SKM-1 treated with dmso at 0.1 percent for 144 hours (cell line): Measurements from ENCODE around the gene LRP6.
"Not testable (repeated sequence)": the region's sequence is repeated elsewhere in the genome, so short reads cannot be mapped to it uniquely, and the experiment has no call there.

ENCODE experiments used
- DNase-seq: peaks from one replicate; lab custom pipeline; 2025; ENCODE audit not compliant: unreplicated experiment; lab: John Stamatoyannopoulos, UW

The LRP6 gene

GRCh38 chr12:12182703-12183365, 84.0 kb downstream of the LRP6 start:
- DNase-seq, result no peak

- DNase-seq, result no peak
These were observed 85.3 kb downstream of the LRP6 start for GRCh38 chr12:12181511-12181910.

GRCh38 chr12:12180575-12180974, 86.3 kb downstream of the LRP6 start:
- DNase-seq, result no peak

- DNase-seq, result no peak
These were observed 86.7 kb downstream of the LRP6 start for GRCh38 chr12:12180136-12180535.

- DNase-seq, result no peak
These were observed 88.3 kb downstream of the LRP6 start for GRCh38 chr12:12178559-12178958.

GRCh38 chr12:12176402-12176801, 90.4 kb downstream of the LRP6 start:
- DNase-seq, result no peak

GRCh38 chr12:12171991-12172511, 94.8 kb downstream of the LRP6 start:
- peak; percentile 6 for DNase-seq

- DNase-seq, result no peak
These were observed 99.0 kb downstream of the LRP6 start for GRCh38 chr12:12167847-12168246.

- DNase-seq, result no peak
These were observed 100.1 kb downstream of the LRP6 start for GRCh38 chr12:12166751-12167150.

- no peak for DNase-seq
These were observed 106.9 kb downstream of the LRP6 start for GRCh38 chr12:12159988-12160387.

GRCh38 chr12:12158858-12159257, 108.0 kb downstream of the LRP6 start:
- no peak for DNase-seq

- DNase-seq, result no peak
These were observed 109.4 kb downstream of the LRP6 start for GRCh38 chr12:12157424-12157823.

- DNase-seq, result no peak
These were observed 110.0 kb downstream of the LRP6 start for GRCh38 chr12:12156828-12157227.

- no peak for DNase-seq
These were observed 110.7 kb downstream of the LRP6 start for GRCh38 chr12:12156116-12156515.

GRCh38 chr12:12153596-12153995, 113.2 kb downstream of the LRP6 start:
- DNase-seq, result no peak

- no peak for DNase-seq
These were observed 119.7 kb downstream of the LRP6 start for GRCh38 chr12:12147111-12147510.

- not testable (repeated sequence) for DNase-seq
These were observed 122.3 kb downstream of the LRP6 start for GRCh38 chr12:12144531-12144930.

GRCh38 chr12:12141000-12141399, 125.8 kb downstream of the LRP6 start:
- no peak for DNase-seq

GRCh38 chr12:12138203-12139154, 128.4 kb downstream of the LRP6 start:
- DNase-seq, result no peak

GRCh38 chr12:12133785-12134184, 133.1 kb downstream of the LRP6 start:
- no peak for DNase-seq

- DNase-seq, result no peak
These were observed 133.6 kb downstream of the LRP6 start for GRCh38 chr12:12133259-12133658.

- DNase-seq, result no peak
These were observed 138.2 kb downstream of the LRP6 start for GRCh38 chr12:12128670-12129069.
